Measurements from ENCODE around the gene PPARA.

PPARA gene

DNA sequence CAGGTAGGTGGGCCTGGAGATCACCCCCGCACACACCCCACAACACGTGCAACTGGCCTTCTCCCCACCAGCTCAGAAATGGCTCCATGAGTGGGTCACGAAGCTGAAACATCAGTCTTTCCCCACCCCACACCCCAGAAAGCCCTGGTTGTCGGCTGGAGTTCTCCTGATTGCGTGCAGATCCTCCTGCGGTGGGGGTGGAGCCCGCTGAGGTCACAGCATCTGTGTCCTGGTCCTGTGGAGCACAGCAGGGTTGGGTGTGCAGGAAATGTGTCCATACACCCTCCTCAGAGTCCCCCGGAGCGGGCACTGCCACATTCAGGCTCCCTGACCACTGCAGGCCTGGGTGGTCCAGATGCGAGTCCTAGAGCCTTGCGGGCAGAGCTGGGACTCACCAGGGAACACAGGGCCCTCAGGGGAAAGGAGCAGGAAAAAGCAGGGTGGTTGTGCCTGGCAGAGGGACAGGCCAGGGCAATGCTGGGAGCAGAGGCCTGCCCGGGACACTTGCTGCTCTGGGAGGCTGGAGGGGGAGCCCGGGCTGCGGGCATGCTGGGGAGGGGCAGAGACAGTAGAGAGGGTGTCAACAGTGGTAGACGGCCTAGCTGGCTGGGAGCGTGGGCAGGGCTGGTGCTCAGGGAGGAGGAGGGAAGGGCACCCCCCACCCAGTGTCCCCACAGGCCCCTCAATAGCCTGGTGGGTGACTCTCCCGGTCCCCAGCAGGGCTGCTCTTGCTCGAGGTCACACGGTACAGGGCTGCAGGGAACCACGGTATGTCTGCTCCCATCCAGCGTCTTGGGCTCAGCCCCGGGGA is 42.4 kb upstream of the PPARA start:
- no peak for TF ChIP-seq TAF1 (IDR thresholded peaks at IDR 0.05; ENCODE audit: borderline replicate concordance, low read depth, low read length)
- no peak for TF ChIP-seq POLR2AphosphoS5 (IDR thresholded peaks at IDR 0.05; ENCODE audit: low read depth, low read length)
- TF ChIP-seq POLR2A (IDR thresholded peaks at IDR 0.05; ENCODE audit: low read depth, low read length): no peak
- no peak for DNase-seq (ENCODE audit: insufficient read length)

GRCh38 chr22:46108564-46109473 is 41.5 kb upstream of the PPARA start:
- no peak for TF ChIP-seq TAF1 (IDR thresholded peaks at IDR 0.05; ENCODE audit: borderline replicate concordance, low read depth, low read length)
- no peak for TF ChIP-seq POLR2A (IDR thresholded peaks at IDR 0.05; ENCODE audit: low read depth, low read length)
- TF ChIP-seq POLR2AphosphoS5 (IDR thresholded peaks at IDR 0.05; ENCODE audit: low read depth, low read length): no peak
- no peak for FAIRE-seq
- no peak for DNase-seq (ENCODE audit: insufficient read length)

More for the DNA sequence above, 42.4 kb upstream of the PPARA start:
- FAIRE-seq: no peak

GRCh38 chr22:46109474-46110003 is 40.8 kb upstream of the PPARA start:
- no peak for FAIRE-seq
- no peak for DNase-seq (ENCODE audit: insufficient read length)
- no peak for TF ChIP-seq TAF1 (IDR thresholded peaks at IDR 0.05; ENCODE audit: borderline replicate concordance, low read depth, low read length)
- TF ChIP-seq POLR2AphosphoS5 (IDR thresholded peaks at IDR 0.05; ENCODE audit: low read depth, low read length): no peak
- TF ChIP-seq POLR2A (IDR thresholded peaks at IDR 0.05; ENCODE audit: low read depth, low read length): no peak

DNA sequence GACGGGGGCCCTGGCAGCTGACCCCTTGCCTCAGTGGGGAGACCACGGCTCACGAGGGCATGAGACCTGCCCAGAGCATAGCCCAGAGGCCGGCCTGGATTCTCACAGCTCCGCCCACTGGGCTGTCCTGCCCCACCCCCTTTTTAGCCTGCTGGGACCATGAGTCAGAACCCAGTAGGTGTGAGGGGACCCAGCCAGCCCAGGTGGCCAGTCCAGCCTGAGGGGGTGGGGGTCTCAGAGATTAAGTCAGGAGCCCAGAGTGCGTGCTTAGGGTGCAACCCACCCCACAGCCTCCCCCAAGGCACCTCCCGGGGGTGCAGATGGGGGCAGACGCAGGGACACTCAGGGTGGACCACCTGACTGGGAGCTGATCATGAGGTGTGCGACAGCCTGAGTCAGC is 40.1 kb upstream of the PPARA start:
- TF ChIP-seq POLR2A (IDR thresholded peaks at IDR 0.05; ENCODE audit: low read depth, low read length): no peak
- TF ChIP-seq POLR2AphosphoS5 (IDR thresholded peaks at IDR 0.05; ENCODE audit: low read depth, low read length): no peak
- TF ChIP-seq TAF1 (IDR thresholded peaks at IDR 0.05; ENCODE audit: borderline replicate concordance, low read depth, low read length): no peak
- DNase-seq (ENCODE audit: insufficient read length) (no peak), FAIRE-seq (no peak)

- no peak for TF ChIP-seq POLR2AphosphoS5 (IDR thresholded peaks at IDR 0.05; ENCODE audit: low read depth, low read length)
- TF ChIP-seq TAF1 (IDR thresholded peaks at IDR 0.05; ENCODE audit: borderline replicate concordance, low read depth, low read length): no peak
- no peak for TF ChIP-seq POLR2A (IDR thresholded peaks at IDR 0.05; ENCODE audit: low read depth, low read length)
- DNase-seq (ENCODE audit: insufficient read length) (no peak), FAIRE-seq (no peak)
Measured at GRCh38 chr22:46111645-46112306, 38.5 kb upstream of the PPARA start.

GRCh38 chr22:46112405-46112804 is 37.9 kb upstream of the PPARA start:
- TF ChIP-seq TAF1 (IDR thresholded peaks at IDR 0.05; ENCODE audit: borderline replicate concordance, low read depth, low read length) (no peak), POLR2AphosphoS5 (IDR thresholded peaks at IDR 0.05; ENCODE audit: low read depth, low read length) (no peak), POLR2A (IDR thresholded peaks at IDR 0.05; ENCODE audit: low read depth, low read length) (no peak)
- no peak for FAIRE-seq
- no peak for DNase-seq (ENCODE audit: insufficient read length)

- no peak for TF ChIP-seq TAF1 (IDR thresholded peaks at IDR 0.05; ENCODE audit: borderline replicate concordance, low read depth, low read length)
- TF ChIP-seq POLR2A (IDR thresholded peaks at IDR 0.05; ENCODE audit: low read depth, low read length): no peak
- no peak for TF ChIP-seq POLR2AphosphoS5 (IDR thresholded peaks at IDR 0.05; ENCODE audit: low read depth, low read length)
- no peak for FAIRE-seq
Measured at GRCh38 chr22:46113110-46113909, 37.0 kb upstream of the PPARA start.

DNA sequence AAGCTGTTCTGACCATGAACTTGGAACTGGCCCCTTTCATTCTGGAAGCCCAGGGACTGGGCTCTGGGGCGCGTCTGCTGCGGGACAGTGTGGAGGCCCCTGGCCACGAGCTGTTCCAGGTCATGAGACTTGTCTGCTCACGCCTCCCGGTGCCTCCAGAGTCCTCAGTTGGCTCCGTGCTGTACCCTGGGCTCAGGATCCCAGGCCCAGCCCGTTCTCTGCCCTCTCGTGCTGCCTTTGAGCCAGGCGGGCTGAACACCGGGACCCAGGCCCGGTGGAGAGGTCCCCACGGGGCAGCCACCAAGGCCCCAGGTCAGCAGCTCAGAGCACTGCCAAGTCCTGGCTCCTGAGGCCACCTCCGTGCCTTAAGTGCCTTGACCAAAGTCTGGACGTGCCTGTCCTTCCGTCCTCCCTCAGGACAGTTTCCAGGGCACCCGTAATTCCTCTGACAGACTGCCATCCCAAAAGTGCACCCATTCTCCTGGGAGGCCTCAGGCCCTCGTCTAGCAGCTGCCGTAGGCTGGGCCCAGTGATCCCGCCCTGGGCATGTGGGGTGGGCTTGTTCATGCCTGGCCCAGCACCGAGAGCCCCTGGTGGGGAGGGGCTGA is 36.3 kb upstream of the PPARA start:
- DNase-seq (ENCODE audit: insufficient read length) (no peak), FAIRE-seq (no peak)

More at GRCh38 chr22:46113110-46113909, 37.0 kb upstream of the PPARA start:
- DNase-seq (ENCODE audit: insufficient read length): no peak

DNA sequence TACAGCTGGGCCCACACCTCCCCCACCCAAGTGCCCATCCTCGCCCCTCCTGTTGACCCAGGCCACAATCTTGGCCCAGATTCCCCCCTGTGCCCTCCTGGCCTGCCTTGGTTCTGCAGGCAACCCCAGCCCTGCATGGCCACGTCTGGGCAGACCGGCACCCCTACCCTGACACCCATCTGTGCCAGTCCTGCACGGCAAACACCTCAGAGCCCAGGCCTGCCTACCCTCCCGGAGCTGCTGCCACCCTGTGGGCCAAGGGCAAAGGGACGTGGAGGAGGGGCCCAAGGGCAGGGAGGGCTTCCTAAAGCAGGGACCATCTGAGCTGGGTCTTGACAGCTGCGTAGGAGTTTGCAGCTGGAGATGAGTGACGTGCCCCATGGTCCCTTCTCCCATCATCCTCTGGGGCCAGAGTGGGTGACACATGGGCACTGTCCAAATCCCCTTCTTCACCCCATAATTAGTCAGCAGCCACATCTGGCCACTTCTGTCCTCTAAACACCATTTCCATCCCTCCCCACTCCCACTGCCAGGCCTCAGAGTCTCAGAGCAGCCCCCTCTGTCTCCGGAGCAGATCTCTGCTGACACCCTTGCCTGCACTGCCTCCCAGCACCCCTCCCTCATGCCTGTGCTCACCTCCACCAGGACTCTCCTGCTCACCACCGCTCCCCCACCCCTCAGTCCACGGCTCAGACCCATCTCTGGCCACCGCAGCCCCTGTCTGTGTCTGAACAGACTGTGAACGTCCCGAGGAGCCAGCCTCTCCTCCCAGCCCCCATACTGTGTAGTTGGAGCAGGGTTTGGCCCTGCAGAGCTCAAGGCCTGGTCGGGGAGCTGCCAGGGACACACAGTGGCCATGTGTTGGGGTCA is 35.6 kb upstream of the PPARA start:
- no peak for TF ChIP-seq TAF1 (IDR thresholded peaks at IDR 0.05; ENCODE audit: borderline replicate concordance, low read depth, low read length)
- no peak for TF ChIP-seq POLR2A (IDR thresholded peaks at IDR 0.05; ENCODE audit: low read depth, low read length)
- TF ChIP-seq POLR2AphosphoS5 (IDR thresholded peaks at IDR 0.05; ENCODE audit: low read depth, low read length): no peak
- FAIRE-seq: no peak

More for the DNA sequence above, 36.3 kb upstream of the PPARA start:
- TF ChIP-seq POLR2AphosphoS5 (IDR thresholded peaks at IDR 0.05; ENCODE audit: low read depth, low read length) (no peak), POLR2A (IDR thresholded peaks at IDR 0.05; ENCODE audit: low read depth, low read length) (no peak)

More for the DNA sequence above, 35.6 kb upstream of the PPARA start:
- DNase-seq (ENCODE audit: insufficient read length): no peak

All from GM12892 (cell line).